GM19240 (cell line): Measurements from ENCODE around the gene RTP3.
"Not testable (repeated sequence)": the region's sequence is repeated elsewhere in the genome, so short reads cannot be mapped to it uniquely, and the experiment has no call there.

Source experiments
- DNase-seq: peaks from one replicate; pipeline ENCODE4 v3.0.0; 2011; ENCODE audit warnings: low spot score; ENCODE audit not compliant: insufficient read length

Gene RTP3

DNA sequence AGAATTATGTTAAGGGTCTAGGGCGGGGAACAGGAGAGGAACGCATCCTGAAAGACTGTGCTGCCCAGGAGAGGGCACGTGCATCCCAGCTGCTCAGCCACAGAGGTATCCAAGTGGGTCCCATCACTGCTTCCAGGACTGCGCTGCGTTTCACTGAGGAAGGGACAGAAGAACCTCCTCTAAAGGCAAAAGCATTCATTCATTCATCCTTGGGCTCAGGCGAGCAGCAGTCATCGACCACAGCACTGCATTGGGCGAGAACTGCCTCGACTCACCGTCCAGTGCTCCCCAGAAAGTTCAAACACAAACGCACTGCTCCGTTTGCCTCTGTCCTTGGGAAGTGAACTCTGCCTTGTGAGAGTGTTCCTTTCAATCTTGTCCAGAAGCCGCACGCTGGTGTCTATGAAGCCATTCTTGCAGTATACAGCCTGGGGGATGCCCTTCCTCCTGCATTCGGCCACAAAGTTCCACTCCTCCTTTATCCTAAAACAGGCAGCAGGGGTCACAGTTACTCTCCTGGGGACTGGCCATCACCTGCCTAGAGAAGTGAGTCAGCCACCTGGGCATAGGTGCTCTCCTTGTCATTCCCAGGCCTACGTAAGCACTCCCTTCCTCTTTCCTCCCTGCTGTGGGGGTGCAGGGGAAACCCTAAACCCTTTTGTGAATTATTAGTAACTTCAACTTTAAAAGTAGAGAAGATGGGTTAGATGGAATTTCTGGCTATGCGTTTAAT lies 47.2 kb downstream of the RTP3 start:
- DNase-seq, result no peak

DNA sequence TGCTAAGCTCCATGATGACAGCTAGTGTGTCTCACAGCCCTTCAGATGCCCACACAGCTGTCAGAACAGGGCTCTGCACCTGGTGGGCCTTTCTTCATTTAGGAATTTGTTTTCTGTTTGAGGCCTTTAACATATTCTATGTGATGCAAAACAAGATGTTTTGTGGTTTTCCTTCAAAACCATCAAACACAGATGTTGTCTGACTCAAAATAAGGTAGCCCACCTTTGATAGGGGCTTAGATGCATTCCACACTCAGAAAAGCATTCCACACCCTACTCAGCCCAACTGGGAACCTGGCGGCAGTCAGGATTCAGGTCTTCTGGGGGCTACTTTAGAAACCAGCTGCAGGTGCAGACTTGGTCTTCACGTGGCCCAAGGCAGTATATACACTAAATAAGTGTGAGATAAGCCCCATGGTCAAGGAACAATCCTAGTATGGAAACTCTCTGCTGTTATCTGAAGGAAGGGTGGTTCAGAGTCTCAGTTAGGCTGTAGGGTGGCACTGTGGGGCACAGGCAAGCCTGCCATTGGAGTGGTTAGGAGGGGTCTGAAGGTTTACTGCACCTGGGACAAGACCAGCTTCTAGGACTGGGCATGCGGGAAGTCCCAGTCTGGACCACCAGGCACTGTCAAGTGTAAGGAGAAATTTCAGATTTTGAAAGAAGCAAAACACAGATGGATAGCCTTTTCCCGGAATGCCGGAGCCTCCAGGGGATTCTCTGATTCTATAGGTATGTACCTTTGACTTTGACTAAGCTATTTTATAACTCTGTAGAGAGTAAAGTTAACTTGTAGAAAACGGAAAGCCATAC lies 48.2 kb downstream of the RTP3 start:
- DNase-seq, result no peak

GRCh38 chr3:46546896-46547440 lies 49.2 kb downstream of the RTP3 start:
- no peak for DNase-seq

DNA sequence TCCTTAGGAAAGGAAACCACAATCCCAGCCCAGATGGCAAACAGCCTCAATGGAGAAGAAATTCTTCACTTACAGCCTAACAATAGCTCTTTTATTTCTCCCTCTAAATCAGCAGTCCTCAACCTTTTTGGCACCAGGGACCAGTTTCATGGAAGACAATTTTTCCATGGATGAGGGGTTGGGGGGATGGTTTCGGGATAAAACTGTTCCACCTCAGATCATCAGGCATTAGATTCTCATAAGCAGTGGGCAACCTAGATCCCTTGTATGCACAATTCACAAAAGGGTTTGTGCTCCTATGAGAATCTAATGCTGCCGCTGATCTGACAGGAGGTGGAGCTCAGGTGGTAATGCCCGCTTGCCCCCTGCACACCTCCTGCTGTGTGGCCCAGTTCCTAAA lies 50.8 kb downstream of the RTP3 start:
- not testable (repeated sequence) for DNase-seq

GRCh38 chr3:46549408-46549904 lies 51.7 kb downstream of the RTP3 start:
- no peak for DNase-seq

DNA sequence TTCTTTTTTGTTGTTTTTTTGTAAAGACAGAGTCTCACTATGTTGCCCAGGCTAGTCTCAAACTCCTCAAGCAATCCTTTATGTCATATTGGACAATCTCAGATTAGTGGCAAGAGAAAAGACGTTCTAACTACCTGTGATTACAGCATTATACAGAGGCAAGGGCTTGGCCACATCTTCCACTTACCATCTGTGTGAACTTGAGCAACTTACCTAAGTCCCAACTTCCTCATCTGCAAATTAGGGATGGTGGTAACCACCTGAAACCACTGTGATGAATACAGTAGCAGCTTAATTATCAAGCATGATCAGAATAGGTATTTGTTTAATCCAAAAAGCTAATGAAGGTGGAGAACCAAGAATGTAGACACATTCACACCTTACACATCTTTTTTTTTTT lies 52.2 kb downstream of the RTP3 start:
- no peak for DNase-seq
